ENCODE results near the gene KRTAP23-1. TPM values are rescaled to one million over a fixed set of nuclear protein-coding genes. Genes with fewer than 3 reads are reported as not detected.

KRTAP23-1 gene
- polyA plus RNA-seq, 1 of the 3 experiments (the other 2 are of a cell fraction): not detected

- WGBS (ENCODE audit: low lambda C conversion rate): 6% methylated on average over 4 of the region's 6 CpGs
- DNase-seq: no peak
- H3F3A ChIP-seq (replicated peaks; ENCODE audit: insufficient read depth): no peaks in the 10 kb centered on the region
- H3K79me2 ChIP-seq (ENCODE audit: insufficient read depth): no peaks in the 10 kb centered on the region
- no peaks in the 10 kb centered on the region for H3K4me1 ChIP-seq (ENCODE audit: control insufficient read depth in 1 of 2, insufficient read depth in 2 of 2, low read depth in 1 of 2, low read length in 1 of 2)
- H3K4me2 ChIP-seq: no peak within 1 kb of the TSS
- no peak within 1 kb of the TSS for H2AFZ ChIP-seq (ENCODE audit: low read depth)
- no peaks in the 10 kb centered on the region for H3K9me2 ChIP-seq
- H4K20me1 ChIP-seq (ENCODE audit: insufficient read depth): no peaks in the 10 kb centered on the region
- no peaks in the 10 kb centered on the region for H3K36me3 ChIP-seq (replicated peaks in 1 of 2; ENCODE audit: control insufficient read depth in 1 of 2, insufficient read depth in 2 of 2, low read length in 1 of 2)
- H3K27ac ChIP-seq (ENCODE audit: low read depth in 2 of 2, low read length in 1 of 2): no peak within 1 kb of the TSS
- TF ChIP-seq USF2 (IDR thresholded peaks at IDR 0.05; ENCODE audit: borderline replicate concordance, low read depth, low read length): no peak
- TF ChIP-seq TAF1 (IDR thresholded peaks at IDR 0.05; ENCODE audit: borderline replicate concordance, low read depth, low read length): no peak
- no peak for TF ChIP-seq REST (IDR thresholded peaks at IDR 0.05; ENCODE audit: low read depth, low read length)
- no peak for TF ChIP-seq RAD21 (IDR thresholded peaks at IDR 0.05; ENCODE audit: low read length)
- TF ChIP-seq GATA2 (CRISPR knock-in tag; IDR thresholded peaks at IDR 0.05): no peak
- TF ChIP-seq MEF2A (IDR thresholded peaks at IDR 0.05; ENCODE audit: borderline replicate concordance, low read depth): no peak
- no peak for TF ChIP-seq SIN3A (IDR thresholded peaks at IDR 0.05; ENCODE audit: borderline replicate concordance, low read depth, low read length)
- H3K9me3 ChIP-seq: no peaks in the 10 kb centered on the region
- no peak within 1 kb of the TSS for H3K9ac ChIP-seq
- no peaks in the 10 kb centered on the region for H3K27me3 ChIP-seq (ENCODE audit: insufficient read depth)
- ChIA-PET POLR2A (no interaction called here), CTCF (interaction anchor here (1.1 kb wide), 1 partner anchor 749 kb away, joined by 4 read pairs; no protein-coding TSS in a partner anchor)
- no peak within 1 kb of the TSS for H3K4me3 ChIP-seq (ENCODE audit: low read depth in 2 of 2, low read length in 1 of 2)
Observed at GRCh38 chr21:30337276-30337744, 11.1 kb downstream of the KRTAP23-1 start, which contains the start of gene KRTAP27-1. Gene KRTAP27-1 (minus strand): TSS chr21:30337694. CDS start chr21:30337668, 26 bp downstream.

- no peaks in the 10 kb centered on the region for H3F3A ChIP-seq (replicated peaks; ENCODE audit: insufficient read depth)
- no peak overlapping the region for H3K4me2 ChIP-seq
- ChIA-PET POLR2A (no interaction called here), CTCF (interaction anchor here (1.1 kb wide), 1 partner anchor 750 kb away, joined by 4 read pairs; no protein-coding TSS in a partner anchor)
- H2AFZ ChIP-seq (ENCODE audit: low read depth): no peak overlapping the region
- no peaks in the 10 kb centered on the region for H3K79me2 ChIP-seq (ENCODE audit: insufficient read depth)
- H3K9ac ChIP-seq: no peak overlapping the region
- no peaks in the 10 kb centered on the region for H3K27me3 ChIP-seq (ENCODE audit: insufficient read depth)
- H3K4me1 ChIP-seq (ENCODE audit: control insufficient read depth in 1 of 2, insufficient read depth in 2 of 2, low read depth in 1 of 2, low read length in 1 of 2): no peaks in the 10 kb centered on the region
- H3K9me3 ChIP-seq: no peaks in the 10 kb centered on the region
- WGBS (ENCODE audit: low lambda C conversion rate): 0% methylated on average over 2 of the region's 2 CpGs
- H3K27ac ChIP-seq (ENCODE audit: low read depth in 2 of 2, low read length in 1 of 2): no peak overlapping the region
- no peak for DNase-seq
- H4K20me1 ChIP-seq (ENCODE audit: insufficient read depth): no peaks in the 10 kb centered on the region
- H3K9me2 ChIP-seq: no peaks in the 10 kb centered on the region
- no peaks in the 10 kb centered on the region for H3K36me3 ChIP-seq (replicated peaks in 1 of 2; ENCODE audit: control insufficient read depth in 1 of 2, insufficient read depth in 2 of 2, low read length in 1 of 2)
- no peak overlapping the region for H3K4me3 ChIP-seq (ENCODE audit: low read depth in 2 of 2, low read length in 1 of 2)
- TF ChIP-seq FOXM1 (IDR thresholded peaks at IDR 0.05; ENCODE audit: low read depth): no peak
- no peak for TF ChIP-seq GABPA (IDR thresholded peaks at IDR 0.05; ENCODE audit: low read depth)
- TF ChIP-seq NFIC (IDR thresholded peaks at IDR 0.05; ENCODE audit: borderline replicate concordance): no peak
- TF ChIP-seq IRF3 (IDR thresholded peaks at IDR 0.05; ENCODE audit: low read depth, low read length): no peak
- TF ChIP-seq USF2 (IDR thresholded peaks at IDR 0.05; ENCODE audit: borderline replicate concordance, low read depth, low read length): no peak
Observed at GRCh38 chr21:30336596-30336995, 11.8 kb downstream of the KRTAP23-1 start.

Measured in SK-N-SH (cell line).